Left lung (tissue), 10 donors: ENCODE results near the gene DDX47. TPM values are rescaled to one million over a fixed set of nuclear protein-coding genes. Genes with fewer than 3 reads are reported as not detected.
A peak's percentile ranks its signal among the peaks of the same experiment; 100 is the strongest.

Experiments used
- ATAC-seq: fragments of 200-7000 bp; cut with Tn5 transposase; one replicate; pipeline ENCODE4 v1.9.1; 2020; ENCODE audit warnings: moderate library complexity
- DNase-seq, 4 donors: peaks; one replicate each; pipeline ENCODE4 v3.0.0-alpha.2; 2013 to 2020
- H3K27ac ChIP-seq, 2 donors: fragments of 200-600 bp; sonication (generic) in 1 of 2; one replicate each; pipeline versions ENCODE4 v1.5.0 to v1.8.0; 2020 to 2021
- H3K27me3 ChIP-seq, 2 donors: fragments of 200-600 bp; sonication (generic) in 1 of 2; one replicate each; pipeline versions ENCODE4 v1.5.0 to v1.8.0; 2020 to 2021
- H3K36me3 ChIP-seq, 2 donors: fragments of 200-600 bp; sonication (generic) in 1 of 2; one replicate each; pipeline versions ENCODE4 v1.5.0 to v1.8.0; 2020 to 2021
- H3K4me1 ChIP-seq, 2 donors: fragments of 200-600 bp; one replicate each; pipeline ENCODE4 v1.8.0; 2021
- H3K4me3 ChIP-seq, 2 donors: fragments of 200-600 bp; sonication (generic) in 1 of 2; one replicate each; pipeline versions ENCODE4 v1.5.0 to v1.8.0; 2020 to 2021; ENCODE audit warnings: mild to moderate bottlenecking in 1 of 2
- H3K9me3 ChIP-seq, 2 donors: fragments of 200-600 bp; sonication (generic) in 1 of 2; one replicate each; pipeline versions ENCODE4 v1.5.0 to v1.8.0; 2020 to 2021
- CTCF ChIP-seq, 2 donors: fragments of 200-600 bp; sonication (generic) in 1 of 2; IDR thresholded peaks; one replicate each; pipeline versions ENCODE4 v1.5.0 to v1.8.0; 2021; ENCODE audit warnings: antibody characterized with exemption in 2 of 2
- intact Hi-C, 2 donors: fragments of 100-400 bp; cut with DNase I; formaldehyde crosslinking; loops; one replicate each; pipeline versions ENCODE4 v1.11.2 to v1.14.2; 2022
- polyA plus RNA-seq, 6 donors: library from polyadenylated mRNA; unstranded; fragments of 120-200 nt; gene quantifications; one replicate each; pipeline ENCODE4 v1.2.1, GENCODE V29; 2013; ENCODE audit not compliant: insufficient read length in 6 of 6
- total RNA-seq, 2 donors: library from RNA; stranded (reverse); fragmentation: NEBNext Ultra II Directional; extraction: Animal tissue kit (Norgen Biotek cat#: 25700); gene quantifications; one replicate each; pipeline ENCODE4 v1.2.1, GENCODE V29; 2021
- donor health status: DM: no; HTN: yes; CAD: no.
- donor health status: DM: no; HTN: no; CAD: no.

Gene DDX47
- total and polyA plus RNA-seq, 8 donors: 44.0 to 86.7 (median 74.8) TPM

- Histone ChIP-seq H3K9me3 (no peaks in the 10 kb centered on the region), H3K4me1 (peaks cover 16 to 31% of the 10 kb centered on the region in 2 donors), H3K4me3 (no peak overlapping the region), H3K36me3 (no peaks in the 10 kb centered on the region), H3K27me3 (no peaks in the 10 kb centered on the region), H3K27ac (peak overlapping the region in 1 of 2 donors; percentile 92)
- intact Hi-C loops: no loop called here
- DNase-seq: peak in 3 of 4 donors; percentile 47 to 73 (median 47)
- TF ChIP-seq CTCF (IDR thresholded peaks at IDR 0.05): peak; percentile 72 to 79
- ATAC-seq: peak; percentile 73
Measured at GRCh38 chr12:12788675-12789368, 24.3 kb upstream of the DDX47 start.

- Histone ChIP-seq H3K4me1 (peaks cover 16 to 31% of the 10 kb centered on the region in 2 donors), H3K4me3 (no peak overlapping the region), H3K36me3 (no peaks in the 10 kb centered on the region)
Measured at GRCh38 chr12:12790956-12791355, 22.2 kb upstream of the DDX47 start.

GRCh38 chr12:12791756-12792369 is 21.3 kb upstream of the DDX47 start:
- ATAC-seq: peak; percentile 20

More at GRCh38 chr12:12790956-12791355, 22.2 kb upstream of the DDX47 start:
- DNase-seq: no peak
- Histone ChIP-seq H3K27me3 (no peaks in the 10 kb centered on the region), H3K27ac (no peak overlapping the region), H3K9me3 (no peaks in the 10 kb centered on the region)
- no peak for TF ChIP-seq CTCF (IDR thresholded peaks at IDR 0.05)
- no peak for ATAC-seq
- intact Hi-C loops: no loop called here

GRCh38 chr12:12792421-12792820 is 20.7 kb upstream of the DDX47 start:
- DNase-seq (no peak), ATAC-seq (no peak)
- H3K36me3 ChIP-seq: no peaks in the 10 kb centered on the region
- no peaks in the 10 kb centered on the region for H3K27me3 ChIP-seq
- peaks cover 13 to 20% of the 10 kb centered on the region in 2 donors for H3K4me1 ChIP-seq
- no peaks in the 10 kb centered on the region for H3K9me3 ChIP-seq
- no peak for TF ChIP-seq CTCF (IDR thresholded peaks at IDR 0.05)
- no peak overlapping the region for H3K27ac ChIP-seq
- no peak overlapping the region for H3K4me3 ChIP-seq
- intact Hi-C loops: no loop called here

More at GRCh38 chr12:12791756-12792369, 21.3 kb upstream of the DDX47 start:
- no peaks in the 10 kb centered on the region for H3K27me3 ChIP-seq
- H3K4me1 ChIP-seq: peaks cover 16 to 24% of the 10 kb centered on the region in 2 donors
- DNase-seq: no peak
- no peaks in the 10 kb centered on the region for H3K36me3 ChIP-seq
- H3K27ac ChIP-seq: no peak overlapping the region
- H3K4me3 ChIP-seq: no peak overlapping the region
- TF ChIP-seq CTCF (IDR thresholded peaks at IDR 0.05): no peak
- intact Hi-C loops: no loop called here
- H3K9me3 ChIP-seq: no peaks in the 10 kb centered on the region

GRCh38 chr12:12794686-12795085 is 18.5 kb upstream of the DDX47 start:
- no peak overlapping the region for H3K27ac ChIP-seq
- H3K4me1 ChIP-seq: peaks cover 2 to 7% of the 10 kb centered on the region in 2 donors
- DNase-seq (no peak), ATAC-seq (no peak)
- H3K36me3 ChIP-seq: no peaks in the 10 kb centered on the region
- H3K9me3 ChIP-seq: no peaks in the 10 kb centered on the region
- intact Hi-C loops: no loop called here
- no peak for TF ChIP-seq CTCF (IDR thresholded peaks at IDR 0.05)
- H3K27me3 ChIP-seq: no peaks in the 10 kb centered on the region
- H3K4me3 ChIP-seq: no peak overlapping the region
